ENCODE data around the gene ITGA6.

Gene ITGA6

DNA sequence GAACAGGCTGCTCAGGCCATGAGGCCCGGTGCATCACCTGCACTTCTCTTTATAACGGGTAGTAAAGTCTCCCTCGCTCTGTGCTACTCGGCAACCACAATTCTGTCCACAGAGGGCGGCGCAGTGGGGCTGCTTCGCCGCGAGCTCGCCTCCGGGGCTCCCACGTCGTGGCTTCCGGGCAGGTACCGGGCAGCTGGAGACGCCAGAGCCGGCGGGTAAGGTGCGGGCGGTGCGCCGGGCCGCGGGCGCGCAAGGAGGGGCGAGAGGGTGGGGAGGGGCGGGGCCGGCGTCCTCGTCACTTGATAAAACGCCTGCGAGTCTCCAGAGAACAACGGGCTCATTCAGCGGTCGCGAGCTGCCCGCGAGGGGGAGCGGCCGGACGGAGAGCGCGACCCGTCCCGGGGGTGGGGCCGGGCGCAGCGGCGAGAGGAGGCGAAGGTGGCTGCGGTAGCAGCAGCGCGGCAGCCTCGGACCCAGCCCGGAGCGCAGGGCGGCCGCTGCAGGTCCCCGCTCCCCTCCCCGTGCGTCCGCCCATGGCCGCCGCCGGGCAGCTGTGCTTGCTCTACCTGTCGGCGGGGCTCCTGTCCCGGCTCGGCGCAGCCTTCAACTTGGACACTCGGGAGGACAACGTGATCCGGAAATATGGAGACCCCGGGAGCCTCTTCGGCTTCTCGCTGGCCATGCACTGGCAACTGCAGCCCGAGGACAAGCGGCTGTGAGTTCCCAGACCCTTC is at the start of gene ITGA6:
Gene ITGA6, plus strand, starts transcription at position 331 of the 734 bp plus-strand sequence.
- Histone ChIP-seq H3K9me3 (ENCODE audit: control insufficient read depth, low read length) (no peaks in the 10 kb centered on the region), H3K27ac (peak within 1 kb of the TSS; percentile 76), H3K4me3 (ENCODE audit: low read depth, low read length) (peak within 1 kb of the TSS; percentile 67), H2AFZ (peak within 1 kb of the TSS; percentile 90), H3K9ac (peak within 1 kb of the TSS; percentile 32), H3K4me1 (peaks cover 5% of the 10 kb centered on the region), H3K36me3 (ENCODE audit: control insufficient read depth, insufficient read depth, low read length) (no peaks in the 10 kb centered on the region), H3K27me3 (ENCODE audit: control insufficient read depth, insufficient read depth, low read length) (no peaks in the 10 kb centered on the region), H3K79me2 (no peaks in the 10 kb centered on the region), H3K4me2 (ENCODE audit: low read length) (peak within 1 kb of the TSS; percentile 81)
- TF ChIP-seq, protein P1, sequence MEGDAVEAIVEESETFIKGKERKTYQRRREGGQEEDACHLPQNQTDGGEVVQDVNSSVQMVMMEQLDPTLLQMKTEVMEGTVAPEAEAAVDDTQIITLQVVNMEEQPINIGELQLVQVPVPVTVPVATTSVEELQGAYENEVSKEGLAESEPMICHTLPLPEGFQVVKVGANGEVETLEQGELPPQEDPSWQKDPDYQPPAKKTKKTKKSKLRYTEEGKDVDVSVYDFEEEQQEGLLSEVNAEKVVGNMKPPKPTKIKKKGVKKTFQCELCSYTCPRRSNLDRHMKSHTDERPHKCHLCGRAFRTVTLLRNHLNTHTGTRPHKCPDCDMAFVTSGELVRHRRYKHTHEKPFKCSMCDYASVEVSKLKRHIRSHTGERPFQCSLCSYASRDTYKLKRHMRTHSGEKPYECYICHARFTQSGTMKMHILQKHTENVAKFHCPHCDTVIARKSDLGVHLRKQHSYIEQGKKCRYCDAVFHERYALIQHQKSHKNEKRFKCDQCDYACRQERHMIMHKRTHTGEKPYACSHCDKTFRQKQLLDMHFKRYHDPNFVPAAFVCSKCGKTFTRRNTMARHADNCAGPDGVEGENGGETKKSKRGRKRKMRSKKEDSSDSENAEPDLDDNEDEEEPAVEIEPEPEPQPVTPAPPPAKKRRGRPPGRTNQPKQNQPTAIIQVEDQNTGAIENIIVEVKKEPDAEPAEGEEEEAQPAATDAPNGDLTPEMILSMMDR (IDR thresholded peaks at IDR 0.05) = no peak

DNA sequence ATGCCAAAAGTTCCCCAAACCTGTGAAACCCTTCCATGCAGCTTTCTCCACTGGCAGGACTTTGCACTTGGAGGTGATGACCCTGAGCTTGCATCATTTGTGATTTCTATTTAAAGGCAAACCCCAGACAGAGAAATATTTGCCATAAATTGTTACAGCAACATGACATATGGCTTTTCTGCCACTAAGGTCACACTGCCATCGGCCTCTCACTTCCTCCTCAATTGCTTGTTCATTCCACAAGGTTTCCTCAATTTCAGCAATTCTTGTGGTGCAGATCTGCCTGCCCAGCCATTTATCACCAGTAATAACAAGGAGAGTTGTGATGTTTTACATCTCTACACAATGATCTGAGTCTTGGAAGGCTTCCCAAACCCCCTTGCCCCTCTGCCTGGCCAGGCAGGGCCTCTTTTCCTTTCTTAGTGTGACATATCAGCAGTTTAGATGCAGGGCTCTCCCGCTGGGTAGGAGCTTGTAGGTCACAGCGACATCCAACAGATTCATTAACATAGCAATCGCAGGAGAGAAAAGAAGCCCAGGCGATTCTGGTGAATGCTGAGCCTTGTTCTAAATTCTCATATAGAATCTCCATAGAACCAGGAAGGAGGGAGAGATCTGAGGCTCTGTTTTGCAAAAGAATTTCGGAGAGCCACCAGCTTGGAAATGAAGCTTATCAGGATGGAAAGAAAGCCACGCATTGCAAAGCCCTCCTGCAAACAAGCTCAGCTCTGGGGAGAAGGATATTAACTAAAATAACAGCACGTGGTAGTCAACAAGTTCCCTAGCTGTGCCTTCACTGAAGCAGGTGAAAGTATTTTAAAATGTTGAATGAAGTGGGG is 46.7 kb upstream of the ITGA6 start:
- Histone ChIP-seq H3K9ac (no peak overlapping the region), H3K79me2 (no peaks in the 10 kb centered on the region), H3K36me3 (ENCODE audit: control insufficient read depth, insufficient read depth, low read length) (no peaks in the 10 kb centered on the region), H3K27ac (no peak overlapping the region), H2AFZ (no peak overlapping the region), H3K9me3 (ENCODE audit: control insufficient read depth, low read length) (no peaks in the 10 kb centered on the region), H3K4me1 (peaks cover 2% of the 10 kb centered on the region), H3K4me3 (ENCODE audit: low read depth, low read length) (no peak overlapping the region), H3K4me2 (ENCODE audit: low read length) (no peak overlapping the region), H3K27me3 (ENCODE audit: control insufficient read depth, insufficient read depth, low read length) (no peaks in the 10 kb centered on the region)
- TF ChIP-seq, protein P1 (IDR thresholded peaks at IDR 0.05) = no peak

- no peak overlapping the region for H3K27ac ChIP-seq
- no peak overlapping the region for H3K9ac ChIP-seq
- H3K4me2 ChIP-seq (ENCODE audit: low read length) = no peak overlapping the region
- no peak overlapping the region for H3K4me3 ChIP-seq (ENCODE audit: low read depth, low read length)
- H3K36me3 ChIP-seq (ENCODE audit: control insufficient read depth, insufficient read depth, low read length) = no peaks in the 10 kb centered on the region
- peaks cover 2% of the 10 kb centered on the region for H3K4me1 ChIP-seq
- TF ChIP-seq, protein P1 (IDR thresholded peaks at IDR 0.05) = no peak
- H3K9me3 ChIP-seq (ENCODE audit: control insufficient read depth, low read length) = no peaks in the 10 kb centered on the region
- H3K27me3 ChIP-seq (ENCODE audit: control insufficient read depth, insufficient read depth, low read length) = no peaks in the 10 kb centered on the region
- no peaks in the 10 kb centered on the region for H3K79me2 ChIP-seq
- H2AFZ ChIP-seq = no peak overlapping the region
Observed at GRCh38 chr2:172381275-172382027, 45.9 kb upstream of the ITGA6 start.

DNA sequence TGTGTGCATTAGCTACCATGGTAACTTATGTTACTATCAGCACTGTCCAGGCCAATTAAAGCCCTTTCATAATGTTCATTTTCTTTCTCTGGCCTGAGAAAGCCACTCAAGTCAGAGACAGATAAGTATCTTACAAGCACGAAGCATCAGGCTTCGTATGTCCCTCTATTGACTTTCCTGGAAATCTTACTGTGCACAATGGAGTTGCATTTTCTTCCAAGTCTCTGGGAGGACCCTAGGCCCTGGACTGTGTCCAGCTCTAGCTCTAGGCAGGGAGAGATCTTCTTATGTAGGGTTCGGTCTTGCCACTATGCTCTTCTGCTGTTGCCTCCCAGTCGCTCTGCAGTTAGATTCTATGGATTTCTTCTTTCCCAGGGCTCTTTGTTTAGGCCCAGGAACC is 40.0 kb upstream of the ITGA6 start:
- Histone ChIP-seq H3K27me3 (ENCODE audit: control insufficient read depth, insufficient read depth, low read length) (no peaks in the 10 kb centered on the region), H3K79me2 (no peaks in the 10 kb centered on the region), H3K4me2 (ENCODE audit: low read length) (no peak overlapping the region), H3K4me3 (ENCODE audit: low read depth, low read length) (no peak overlapping the region), H3K36me3 (ENCODE audit: control insufficient read depth, insufficient read depth, low read length) (no peaks in the 10 kb centered on the region), H2AFZ (no peak overlapping the region), H3K27ac (no peak overlapping the region), H3K9me3 (ENCODE audit: control insufficient read depth, low read length) (no peaks in the 10 kb centered on the region), H3K4me1 (no peaks in the 10 kb centered on the region), H3K9ac (no peak overlapping the region)
- TF ChIP-seq, protein P1 (IDR thresholded peaks at IDR 0.05) = no peak
